CD4-positive, alpha-beta memory T cell (primary cell): Measurements from ENCODE around the gene EGLN2. TPM values are rescaled to one million over a fixed set of nuclear protein-coding genes. Genes with fewer than 3 reads are reported as not detected.

Source experiments
- CTCF ChIA-PET: fragments of 350-600 bp; sonication (Branson Sonifier 250); formaldehyde crosslinking; loops from one replicate; lab custom pipeline; 2021; ENCODE audit warnings: inconsistent platforms; ENCODE audit not compliant: partially characterized antibody; lab: Charles Lee
- POLR2A ChIA-PET: fragments of 350-600 bp; sonication (Branson Sonifier 250); formaldehyde crosslinking; loops from one replicate; lab custom pipeline; 2021; ENCODE audit not compliant: partially characterized antibody; lab: Charles Lee
- DNase-seq, 5 donors: peaks; one replicate each; pipeline versions ENCODE4 v3.0.0 to v3.0.0-alpha.2; 2020 to 2022; ENCODE audit warnings: mixed read lengths in 1 of 5
- H3K27ac ChIP-seq: one replicate; pipeline ENCODE4 v1.7.0; 2013; ENCODE audit warnings: low read depth, low read length
- H3K27me3 ChIP-seq: 2 replicates; pipeline ENCODE4 v1.7.0; 2013; ENCODE audit warnings: mild to moderate bottlenecking, low read length, moderate library complexity; ENCODE audit not compliant: insufficient read depth
- H3K36me3 ChIP-seq: 2 replicates; pipeline ENCODE4 v1.7.0; 2013; ENCODE audit warnings: mild to moderate bottlenecking, low read length, moderate library complexity; ENCODE audit not compliant: insufficient read depth
- H3K4me1 ChIP-seq: 2 replicates; pipeline ENCODE4 v1.7.0; 2013; ENCODE audit warnings: mild to moderate bottlenecking, low read length, moderate library complexity; ENCODE audit not compliant: insufficient read depth
- H3K4me3 ChIP-seq, 2 donors: one replicate each; pipeline ENCODE4 v1.7.0; 2013; ENCODE audit warnings: low read length in 2 of 2, mild to moderate bottlenecking in 1 of 2
- H3K9me3 ChIP-seq, 2 donors: one replicate each; pipeline ENCODE4 v1.7.0; 2013; ENCODE audit warnings: low read length in 2 of 2, control low read depth in 1 of 2; ENCODE audit not compliant: control insufficient read depth in 1 of 2
- H3K27ac Mint-ChIP-seq, 7 donors: one replicate each; pipeline ENCODE4 v1.8.0; 2020 to 2021; ENCODE audit warnings: mixed read lengths in 7 of 7, mild to moderate bottlenecking in 6 of 7, inconsistent platforms in 3 of 7, moderate library complexity in 3 of 7
- H3K27me3 Mint-ChIP-seq, 2 donors: one replicate each; pipeline ENCODE4 v1.8.0; 2020 to 2021; ENCODE audit warnings: mixed read lengths in 2 of 2
- H3K36me3 Mint-ChIP-seq, 2 donors: one replicate each; pipeline ENCODE4 v1.8.0; 2020 to 2021; ENCODE audit warnings: mixed read lengths in 2 of 2, inconsistent platforms in 1 of 2, mild to moderate bottlenecking in 1 of 2
- H3K4me1 Mint-ChIP-seq, 4 donors: one replicate each; pipeline ENCODE4 v1.8.0; 2020 to 2021; ENCODE audit warnings: mixed read lengths in 4 of 4, mild to moderate bottlenecking in 1 of 4
- H3K4me3 Mint-ChIP-seq, 8 donors: one replicate each; pipeline ENCODE4 v1.8.0; 2020 to 2021; ENCODE audit warnings: mixed read lengths in 8 of 8, mild to moderate bottlenecking in 7 of 8, moderate library complexity in 6 of 8, inconsistent platforms in 3 of 8
- H3K9me3 Mint-ChIP-seq, 8 donors: one replicate each; pipeline ENCODE4 v1.8.0; 2020 to 2021; ENCODE audit warnings: mixed read lengths in 8 of 8, mild to moderate bottlenecking in 5 of 8, inconsistent platforms in 3 of 8, moderate library complexity in 1 of 8
- intact Hi-C: fragments of 100-400 bp; cut with micrococcal nuclease; formaldehyde crosslinking; loops from one replicate; pipeline ENCODE4 v1.15.1; 2023
- polyA plus RNA-seq, 2 donors: library from polyadenylated mRNA; unstranded; fragments of 300-500 nt; fragmentation: Illumina TruSeq; gene quantifications; one replicate each; pipeline ENCODE4 v1.2.3, GENCODE V29; 2021
- total RNA-seq, 2 experiments: library from RNA; stranded (reverse); gene quantifications; one replicate each; pipeline ENCODE4 v1.2.3, GENCODE V29; 2021

Gene EGLN2
- total and polyA plus RNA-seq, 4 experiments from 2014 or later = 141 to 219 (median 205) TPM

DNA sequence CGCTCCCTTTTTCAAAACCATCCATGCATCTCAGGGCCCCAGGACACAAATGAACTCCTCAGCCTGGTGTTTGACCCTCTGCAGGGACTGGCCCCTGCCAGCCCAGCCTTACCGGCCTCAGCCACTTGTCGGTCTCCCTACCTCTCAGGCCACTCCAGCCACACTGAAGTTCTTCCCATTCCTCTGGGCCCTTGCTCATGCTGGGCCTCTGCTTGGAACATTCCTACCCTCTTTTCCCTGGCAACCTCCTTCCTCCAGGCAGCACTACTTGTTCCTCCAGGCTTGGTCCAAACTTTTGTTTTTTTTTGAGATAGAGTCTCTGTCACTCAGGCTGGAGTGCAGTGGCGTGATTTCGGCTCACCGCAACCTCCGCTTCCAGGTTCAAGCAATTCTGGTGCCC lies 7.6 kb upstream of the EGLN2 start:
- Mint-ChIP-seq H3K4me1 (peaks cover 0 to 7% (median 5%) of the 10 kb centered on the region in 4 donors), H3K27me3 (no peaks in the 10 kb centered on the region), H3K27ac (peak overlapping the region in 2 of 7 donors; percentile 18 to 88), H3K4me3 (no peak overlapping the region), H3K36me3 (peaks cover 11 to 31% of the 10 kb centered on the region in 2 donors), H3K9me3 (no peaks in the 10 kb centered on the region)
- Histone ChIP-seq H3K27me3 (no peaks in the 10 kb centered on the region), H3K4me1 (no peaks in the 10 kb centered on the region), H3K36me3 (no peaks in the 10 kb centered on the region), H3K4me3 (no peak overlapping the region), H3K9me3 (no peaks in the 10 kb centered on the region), H3K27ac (no peak overlapping the region)
- intact Hi-C loops = no loop called here
- no peak for DNase-seq
- ChIA-PET CTCF (no interaction called here), POLR2A (no interaction called here)

DNA sequence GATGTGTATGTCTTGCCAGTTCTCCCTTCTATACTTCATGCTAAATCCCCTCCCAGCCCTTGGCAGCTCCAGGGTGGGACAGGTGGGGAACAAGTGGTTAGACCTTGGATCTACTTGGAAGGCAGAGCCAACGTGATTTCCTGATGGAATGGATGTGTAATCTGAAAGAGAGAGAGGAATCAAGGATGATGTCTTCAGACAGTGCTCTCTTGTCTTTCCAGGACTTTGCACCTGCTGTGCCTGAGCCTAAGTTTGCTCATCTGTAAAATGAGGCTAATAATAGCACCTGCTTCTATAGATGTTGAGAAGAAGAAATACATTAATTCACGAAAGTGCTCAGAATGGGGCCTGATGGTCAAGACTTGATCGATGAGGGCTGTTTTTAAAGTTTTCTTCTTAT lies 7.0 kb upstream of the EGLN2 start:
- no peaks in the 10 kb centered on the region for H3K4me1 ChIP-seq
- no peaks in the 10 kb centered on the region for H3K36me3 ChIP-seq
- Mint-ChIP-seq H3K4me1 (peaks cover 0 to 9% (median 5%) of the 10 kb centered on the region in 4 donors), H3K36me3 (peaks cover 9 to 26% of the 10 kb centered on the region in 2 donors), H3K27me3 (no peaks in the 10 kb centered on the region), H3K27ac (peak overlapping the region in 4 of 7 donors; percentile 22 to 82 (median 55)), H3K4me3 (no peak overlapping the region), H3K9me3 (no peaks in the 10 kb centered on the region)
- CTCF ChIA-PET = no interaction called here
- H3K27ac ChIP-seq = no peak overlapping the region
- H3K27me3 ChIP-seq = no peaks in the 10 kb centered on the region
- POLR2A ChIA-PET = interaction anchor here (1.0 kb wide), 1 partner anchor 15 kb away, joined by 4 read pairs; no protein-coding TSS in a partner anchor
- H3K9me3 ChIP-seq = no peaks in the 10 kb centered on the region
- no peak overlapping the region for H3K4me3 ChIP-seq
- DNase-seq = no peak
- intact Hi-C loops = no loop called here

DNA sequence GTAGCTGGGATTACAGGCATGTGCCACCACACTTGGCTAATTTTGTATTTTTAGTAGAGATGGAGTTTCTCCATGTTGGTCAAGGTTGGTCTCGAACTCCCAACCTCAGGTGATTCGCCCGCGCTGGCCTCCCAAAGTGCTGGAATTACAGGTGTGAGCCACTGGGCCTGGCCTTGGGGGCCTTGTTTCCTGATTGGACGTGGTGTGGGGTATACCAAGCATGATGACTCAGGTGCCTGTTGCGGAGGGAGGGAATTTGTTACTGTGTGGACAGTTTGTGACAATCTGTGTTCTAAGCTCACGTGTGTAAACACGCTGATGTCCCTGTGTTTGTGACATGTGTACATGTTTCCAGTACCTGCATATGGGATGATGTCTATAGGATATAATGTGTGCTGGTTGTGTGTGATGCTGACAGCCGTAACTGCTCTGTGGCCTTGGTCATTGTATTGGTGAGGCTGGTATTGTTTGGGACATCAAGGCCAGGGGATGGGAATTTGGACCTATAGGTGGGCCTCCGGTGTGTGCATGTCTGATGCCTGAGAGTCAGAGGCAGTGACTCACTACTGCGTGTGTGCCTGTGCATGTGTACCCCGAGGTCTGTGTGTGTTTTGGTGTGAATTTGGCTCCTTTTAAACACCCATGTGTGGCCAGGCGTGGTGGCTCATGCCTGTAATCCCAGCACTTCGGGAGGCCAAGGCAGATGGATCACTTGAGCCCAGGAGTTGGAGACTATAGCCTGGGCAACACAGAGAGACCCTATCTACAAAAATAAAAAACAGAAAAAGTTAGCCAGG lies 1.6 kb upstream of the EGLN2 start:
- intact Hi-C loops = no loop called here

DNA sequence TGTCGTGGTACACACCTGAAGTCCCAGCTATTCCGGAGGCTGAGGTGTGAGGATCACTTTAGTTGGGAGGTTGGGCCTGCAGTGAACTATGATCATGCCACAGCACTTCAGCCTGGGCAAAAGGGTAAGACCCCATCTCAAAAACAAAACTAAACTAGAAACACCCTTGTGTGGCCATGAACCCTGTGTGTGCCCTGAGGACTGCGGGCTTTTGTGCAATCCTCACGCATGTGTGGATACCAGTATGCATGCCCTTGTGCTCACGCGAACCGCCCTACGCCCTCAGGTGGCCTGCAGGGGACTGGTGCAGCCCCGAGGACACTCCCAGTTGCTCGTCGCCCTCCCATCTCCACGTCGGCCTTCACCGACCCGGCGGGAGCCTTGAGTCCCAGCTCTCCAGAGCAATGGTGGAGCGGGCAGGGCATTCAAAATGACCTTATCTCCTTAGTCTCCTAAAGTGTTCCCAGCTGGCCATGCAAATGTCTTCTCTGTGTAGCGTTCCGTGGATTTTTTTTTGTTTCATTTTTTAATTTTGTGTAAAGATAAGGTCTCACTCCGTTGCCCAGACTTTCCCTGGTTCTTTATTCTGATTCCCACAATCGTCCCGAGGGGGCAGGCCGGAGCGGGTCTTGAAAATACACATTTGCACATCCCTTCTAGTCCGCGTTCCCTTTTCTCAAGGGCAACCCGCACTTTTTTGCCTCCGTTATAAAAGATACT lies 868 bp upstream of the EGLN2 start:
- Histone ChIP-seq H3K36me3 (peaks cover 10% of the 10 kb centered on the region), H3K4me1 (peaks cover 44% of the 10 kb centered on the region), H3K27me3 (no peaks in the 10 kb centered on the region), H3K4me3 (peak overlapping the region; percentile 55 to 86), H3K9me3 (no peaks in the 10 kb centered on the region), H3K27ac (peak overlapping the region; percentile 82)
- intact Hi-C loops = loop anchor here (1.0 to 2.0 kb wide), 6 partner anchors 8 to 465 kb away; partner anchors contain the start of genes ACTMAP, COQ8B and RAB4B
- no peaks in the 10 kb centered on the region for H3K9me3 Mint-ChIP-seq
- peak overlapping the region; percentile 92 to 99 (median 96) for H3K4me3 Mint-ChIP-seq
- H3K27ac Mint-ChIP-seq = peak overlapping the region; percentile 98 to 100 (median 99)
- H3K4me1 Mint-ChIP-seq = peaks cover 28 to 52% (median 39%) of the 10 kb centered on the region in 4 donors
- H3K36me3 Mint-ChIP-seq = peaks cover 10 to 30% of the 10 kb centered on the region in 2 donors
- CTCF ChIA-PET = interaction anchor here (1.0 to 4.0 kb wide), 11 partner anchors 9 to 135 kb away, joined by 3 to 40 read pairs (median 7); partner anchors contain the start of genes ACTMAP, RAB4B and SNRPA
- POLR2A ChIA-PET = interaction anchor here (0.5 to 15.6 kb wide), 23 partner anchors 10 to 751 kb away, joined by 3 to 369 read pairs (median 5); partner anchors contain the start of genes ACTMAP, COQ8B, HNRNPUL1 and ITPKC
- no peaks in the 10 kb centered on the region for H3K27me3 Mint-ChIP-seq
- peak; percentile 64 to 82 (median 70) for DNase-seq

More for the DNA sequence above, 1.6 kb upstream of the EGLN2 start:
- Histone ChIP-seq H3K4me1 (peaks cover 37% of the 10 kb centered on the region), H3K27ac (peak overlapping the region; percentile 82), H3K27me3 (no peaks in the 10 kb centered on the region), H3K4me3 (peak overlapping the region in 1 of 2 donors; percentile 55), H3K9me3 (no peaks in the 10 kb centered on the region), H3K36me3 (peaks cover 10% of the 10 kb centered on the region)
- H3K4me3 Mint-ChIP-seq = peak overlapping the region in 7 of 8 donors; percentile 58 to 99 (median 94)
- H3K27me3 Mint-ChIP-seq = no peaks in the 10 kb centered on the region
- peaks cover 9 to 23% of the 10 kb centered on the region in 2 donors for H3K36me3 Mint-ChIP-seq
- ChIA-PET POLR2A (interaction anchor here (0.5 to 15.6 kb wide), 13 partner anchors 11 to 330 kb away, joined by 3 to 369 read pairs (median 16); partner anchors contain the start of genes ACTMAP, COQ8B, ITPKC and MIA), CTCF (interaction anchor here (1.1 to 4.0 kb wide), 7 partner anchors 10 to 47 kb away, joined by 3 to 40 read pairs (median 8); partner anchors contain the start of genes ACTMAP, RAB4B and SNRPA)
- DNase-seq = no peak
- peak overlapping the region; percentile 85 to 100 (median 98) for H3K27ac Mint-ChIP-seq
- H3K9me3 Mint-ChIP-seq = no peaks in the 10 kb centered on the region
- H3K4me1 Mint-ChIP-seq = peaks cover 25 to 45% (median 33%) of the 10 kb centered on the region in 4 donors

DNA sequence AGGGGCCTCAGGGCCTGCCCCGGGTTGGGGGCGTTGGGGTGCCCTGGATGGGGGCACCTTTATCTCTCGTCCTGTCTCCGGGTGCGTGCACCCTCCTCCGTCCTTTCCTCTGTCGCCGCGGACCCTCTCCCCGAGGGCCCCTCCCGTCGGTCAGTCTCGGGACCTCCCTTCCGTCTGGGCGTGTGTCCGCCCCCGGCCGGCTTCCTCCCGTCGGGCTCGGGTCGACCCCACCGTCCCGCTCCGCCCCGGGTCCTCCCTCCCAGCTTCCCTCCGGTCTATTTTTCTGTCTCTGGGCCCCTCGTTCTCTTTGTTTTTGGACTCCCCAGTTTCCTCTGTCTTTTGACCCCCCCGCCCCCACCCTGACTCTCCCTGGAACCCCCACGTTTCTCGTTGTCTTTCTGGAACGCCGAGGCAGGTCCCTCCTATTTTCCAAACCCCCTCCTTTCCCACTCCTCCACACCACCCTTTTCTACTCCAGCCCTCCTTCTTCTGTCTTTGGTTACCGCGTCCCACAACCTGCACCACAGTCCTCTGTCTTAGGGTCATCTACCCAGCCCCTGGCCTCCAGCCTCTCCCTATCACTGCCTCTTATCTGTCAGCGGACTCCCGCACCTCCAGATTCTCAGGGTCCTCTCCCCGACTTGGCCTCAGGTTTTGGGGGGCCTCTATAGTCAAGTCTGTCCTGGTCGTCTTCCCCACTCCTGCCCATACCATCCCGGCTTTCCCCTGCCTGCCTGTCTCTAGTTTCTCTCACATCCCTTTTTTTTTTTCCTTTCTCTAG lies 757 bp downstream of the EGLN2 start:
- peak overlapping the region; percentile 69 to 70 for H3K4me3 ChIP-seq
- POLR2A ChIA-PET = interaction anchor here (0.6 to 15.6 kb wide), 10 partner anchors 8 to 464 kb away, joined by 3 to 369 read pairs (median 18); partner anchors contain the start of genes ACTMAP, HNRNPUL1, MIA and RAB4B
- peaks cover 10% of the 10 kb centered on the region for H3K36me3 ChIP-seq
- CTCF ChIA-PET = interaction anchor here (1.3 to 4.0 kb wide), 3 partner anchors 20 to 142 kb away, joined by 3 to 40 read pairs (median 8); partner anchors contain the start of gene RAB4B
- Mint-ChIP-seq H3K4me3 (peak overlapping the region; percentile 89 to 97 (median 94)), H3K27ac (peak overlapping the region; percentile 93 to 98 (median 96)), H3K27me3 (no peaks in the 10 kb centered on the region), H3K36me3 (peaks cover 13 to 41% of the 10 kb centered on the region in 2 donors), H3K4me1 (peaks cover 44 to 68% (median 55%) of the 10 kb centered on the region in 4 donors), H3K9me3 (no peaks in the 10 kb centered on the region)
- H3K9me3 ChIP-seq = no peaks in the 10 kb centered on the region
- H3K27me3 ChIP-seq = no peaks in the 10 kb centered on the region
- H3K27ac ChIP-seq = peak overlapping the region; percentile 82
- peak in 1 of 5 donors; percentile 39 for DNase-seq
- intact Hi-C loops = loop anchor here (1.0 to 2.0 kb wide), 2 partner anchors 76 to 463 kb away; no protein-coding TSS in a partner anchor
- peaks cover 60% of the 10 kb centered on the region for H3K4me1 ChIP-seq

DNA sequence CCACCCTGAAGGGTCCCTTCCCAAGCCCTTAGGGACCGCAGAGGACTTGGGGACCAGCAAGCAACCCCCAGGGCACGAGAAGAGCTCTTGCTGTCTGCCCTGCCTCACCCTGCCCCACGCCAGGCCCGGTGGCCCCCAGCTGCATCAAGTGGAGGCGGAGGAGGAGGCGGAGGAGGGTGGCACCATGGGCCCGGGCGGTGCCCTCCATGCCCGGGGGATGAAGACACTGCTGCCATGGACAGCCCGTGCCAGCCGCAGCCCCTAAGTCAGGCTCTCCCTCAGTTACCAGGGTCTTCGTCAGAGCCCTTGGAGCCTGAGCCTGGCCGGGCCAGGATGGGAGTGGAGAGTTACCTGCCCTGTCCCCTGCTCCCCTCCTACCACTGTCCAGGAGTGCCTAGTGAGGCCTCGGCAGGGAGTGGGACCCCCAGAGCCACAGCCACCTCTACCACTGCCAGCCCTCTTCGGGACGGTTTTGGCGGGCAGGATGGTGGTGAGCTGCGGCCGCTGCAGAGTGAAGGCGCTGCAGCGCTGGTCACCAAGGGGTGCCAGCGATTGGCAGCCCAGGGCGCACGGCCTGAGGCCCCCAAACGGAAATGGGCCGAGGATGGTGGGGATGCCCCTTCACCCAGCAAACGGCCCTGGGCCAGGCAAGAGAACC lies 1.5 kb downstream of the EGLN2 start:
- Mint-ChIP-seq H3K4me1 (peaks cover 51 to 76% (median 61%) of the 10 kb centered on the region in 4 donors), H3K36me3 (peaks cover 13 to 46% of the 10 kb centered on the region in 2 donors)

More for the DNA sequence above, 1.5 kb downstream of the EGLN2 start:
- peak overlapping the region; percentile 89 to 97 (median 94) for H3K4me3 Mint-ChIP-seq
- no peaks in the 10 kb centered on the region for H3K27me3 ChIP-seq
- peak overlapping the region; percentile 93 to 98 (median 96) for H3K27ac Mint-ChIP-seq
- no peaks in the 10 kb centered on the region for H3K9me3 Mint-ChIP-seq
- peak overlapping the region; percentile 82 for H3K27ac ChIP-seq
- peak in 1 of 5 donors; percentile 38 for DNase-seq
- intact Hi-C loops = no loop called here
- CTCF ChIA-PET = interaction anchor here (1.3 kb wide), 1 partner anchor 143 kb away, joined by 3 read pairs; no protein-coding TSS in a partner anchor
- no peaks in the 10 kb centered on the region for H3K9me3 ChIP-seq
- POLR2A ChIA-PET = interaction anchor here (1.6 to 15.6 kb wide), 4 partner anchors 11 to 84 kb away, joined by 6 to 369 read pairs (median 34); partner anchors contain the start of genes ACTMAP, COQ8B, ITPKC and MIA
- H3K36me3 ChIP-seq = peaks cover 10% of the 10 kb centered on the region
- H3K4me3 ChIP-seq = peak overlapping the region; percentile 69 to 70
- H3K4me1 ChIP-seq = peaks cover 67% of the 10 kb centered on the region
- H3K27me3 Mint-ChIP-seq = no peaks in the 10 kb centered on the region
